GM19193 (cell line): ENCODE results near the gene IFIT1B.

Experiments
- POLR2A ChIP-seq: IDR thresholded peaks from 4 replicates; pipeline ENCODE4 v1.6.1; 2011; ENCODE audit not compliant: insufficient read depth, insufficient read length; ENCODE audit errors: extremely low read depth

IFIT1B gene

DNA sequence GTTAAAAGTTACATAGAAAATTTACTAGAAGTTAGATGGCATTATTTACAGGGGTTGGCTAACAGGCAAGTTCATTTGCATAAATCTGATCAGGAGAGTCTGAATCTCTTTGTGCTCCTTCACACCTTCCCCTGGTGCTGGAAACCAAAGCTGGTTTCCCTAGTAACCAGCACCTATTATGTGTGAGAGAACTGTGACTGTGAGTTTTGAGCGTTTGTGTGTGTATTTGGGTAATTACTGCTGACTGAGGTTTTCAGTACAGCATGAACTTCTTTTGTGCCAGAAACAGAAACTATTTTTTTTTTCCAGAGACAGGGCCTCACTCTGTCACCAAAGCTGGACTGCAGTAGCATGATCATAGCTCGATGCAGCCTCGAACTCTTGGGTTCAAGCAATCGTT, 10.3 kb upstream of the IFIT1B start:
- TF ChIP-seq POLR2A, result no peak

DNA sequence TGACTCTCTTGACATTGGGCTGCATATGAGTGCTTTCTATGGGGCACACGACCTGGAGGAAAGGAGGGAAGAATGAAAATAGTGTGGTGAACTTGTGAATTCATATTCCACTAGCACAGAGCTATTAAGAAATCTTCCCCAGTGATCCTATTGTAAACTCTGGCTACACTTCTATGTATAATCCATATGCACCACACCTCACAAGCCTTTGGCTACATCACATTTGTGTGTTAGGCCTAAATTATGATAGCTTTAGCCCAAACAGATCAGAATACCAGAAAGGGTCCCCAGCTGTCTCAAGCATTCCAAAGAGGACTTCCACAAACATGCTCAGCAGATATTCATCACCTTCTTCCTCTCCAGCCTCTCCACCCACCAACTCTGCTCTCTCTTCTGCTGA, 9.7 kb upstream of the IFIT1B start:
- no peak for TF ChIP-seq POLR2A

GRCh38 chr10:89369156-89370105, 8.4 kb upstream of the IFIT1B start:
- TF ChIP-seq POLR2A, result no peak

GRCh38 chr10:89371079-89371478, 6.8 kb upstream of the IFIT1B start:
- TF ChIP-seq POLR2A, result no peak

DNA sequence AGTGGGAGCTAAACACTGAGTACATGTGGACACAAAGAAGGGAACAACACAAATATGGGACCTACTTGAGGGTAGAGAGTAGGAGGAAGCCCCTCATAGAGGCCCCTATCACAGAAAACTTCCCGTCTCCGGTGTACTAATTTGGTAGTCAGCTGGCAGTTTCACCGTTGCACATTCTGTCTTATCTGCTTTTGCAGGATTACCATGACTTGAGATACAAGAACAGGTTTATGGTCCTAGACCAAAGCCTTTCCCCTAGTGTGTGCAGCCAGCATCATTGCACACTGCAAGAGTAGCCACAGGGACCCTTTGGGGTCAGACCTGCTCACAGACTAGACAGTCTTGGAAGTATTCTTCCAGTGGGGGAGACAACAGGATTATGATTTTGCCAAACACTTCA, 5.9 kb upstream of the IFIT1B start:
- TF ChIP-seq POLR2A, result no peak

GRCh38 chr10:89373916-89374711, 3.7 kb upstream of the IFIT1B start:
- TF ChIP-seq POLR2A, result no peak

GRCh38 chr10:89374713-89375141, 3.1 kb upstream of the IFIT1B start:
- TF ChIP-seq POLR2A, result no peak

GRCh38 chr10:89379103-89379502, 1.2 kb downstream of the IFIT1B start:
- no peak for TF ChIP-seq POLR2A

DNA sequence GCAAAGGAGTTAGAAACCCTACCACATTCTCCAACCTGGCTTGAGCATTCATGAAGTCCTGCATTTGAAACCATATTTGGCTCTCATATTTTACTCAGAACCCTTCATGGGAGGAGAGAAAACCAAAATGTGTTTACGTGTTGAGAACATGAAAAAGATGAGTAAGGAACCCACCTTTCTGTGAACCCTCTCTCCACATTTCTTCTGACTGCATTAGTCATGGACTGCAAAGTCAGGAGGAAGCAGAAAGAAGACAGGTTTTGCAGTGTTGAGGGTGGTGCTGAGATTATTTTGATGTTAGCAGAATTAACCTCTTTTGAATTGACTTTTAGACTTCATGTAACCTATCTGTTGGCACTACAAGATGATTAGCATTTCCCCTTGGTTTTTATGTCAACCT, 4.9 kb downstream of the IFIT1B start:
- no peak for TF ChIP-seq POLR2A

- TF ChIP-seq POLR2A, result no peak
Observed at GRCh38 chr10:89384474-89385340, 6.9 kb downstream of the IFIT1B start.

DNA sequence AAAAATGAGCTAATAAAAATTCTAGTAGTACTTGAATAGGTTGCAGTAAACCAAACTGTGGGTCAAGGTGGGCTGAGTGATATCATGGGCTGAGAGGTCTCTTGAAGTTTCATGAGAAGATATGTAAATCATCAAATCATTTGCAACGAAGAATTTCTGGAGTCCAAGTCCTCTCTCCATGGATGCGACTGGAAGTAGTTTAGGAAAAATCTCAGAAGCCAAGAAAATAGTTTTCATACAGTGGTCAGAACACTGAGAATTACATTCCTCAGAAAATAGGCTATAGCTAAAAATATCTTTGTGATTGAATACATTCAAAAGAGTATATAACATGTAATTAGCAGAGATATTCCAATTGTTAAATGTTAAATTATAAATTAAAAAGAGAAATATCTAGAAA, 10.9 kb downstream of the IFIT1B start:
- no peak for TF ChIP-seq POLR2A

DNA sequence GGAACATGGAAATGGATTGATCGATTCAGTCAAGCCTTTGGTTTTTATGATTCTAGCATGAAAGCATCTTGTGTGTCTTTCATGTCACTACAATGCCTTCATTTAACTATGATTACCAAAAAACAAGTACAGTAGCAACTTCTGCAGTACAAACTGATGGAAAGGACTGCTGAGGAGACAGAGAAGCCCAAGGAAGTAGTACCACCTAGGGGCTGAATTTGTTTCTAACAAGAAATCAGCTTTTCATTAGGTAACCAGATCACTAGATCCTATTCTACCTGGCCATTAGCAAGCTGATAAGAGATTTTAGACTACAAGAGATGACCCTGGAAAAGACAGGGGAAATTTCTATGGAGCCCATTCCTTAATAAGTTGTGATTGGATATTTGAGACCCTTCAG, 11.4 kb downstream of the IFIT1B start:
- no peak for TF ChIP-seq POLR2A

DNA sequence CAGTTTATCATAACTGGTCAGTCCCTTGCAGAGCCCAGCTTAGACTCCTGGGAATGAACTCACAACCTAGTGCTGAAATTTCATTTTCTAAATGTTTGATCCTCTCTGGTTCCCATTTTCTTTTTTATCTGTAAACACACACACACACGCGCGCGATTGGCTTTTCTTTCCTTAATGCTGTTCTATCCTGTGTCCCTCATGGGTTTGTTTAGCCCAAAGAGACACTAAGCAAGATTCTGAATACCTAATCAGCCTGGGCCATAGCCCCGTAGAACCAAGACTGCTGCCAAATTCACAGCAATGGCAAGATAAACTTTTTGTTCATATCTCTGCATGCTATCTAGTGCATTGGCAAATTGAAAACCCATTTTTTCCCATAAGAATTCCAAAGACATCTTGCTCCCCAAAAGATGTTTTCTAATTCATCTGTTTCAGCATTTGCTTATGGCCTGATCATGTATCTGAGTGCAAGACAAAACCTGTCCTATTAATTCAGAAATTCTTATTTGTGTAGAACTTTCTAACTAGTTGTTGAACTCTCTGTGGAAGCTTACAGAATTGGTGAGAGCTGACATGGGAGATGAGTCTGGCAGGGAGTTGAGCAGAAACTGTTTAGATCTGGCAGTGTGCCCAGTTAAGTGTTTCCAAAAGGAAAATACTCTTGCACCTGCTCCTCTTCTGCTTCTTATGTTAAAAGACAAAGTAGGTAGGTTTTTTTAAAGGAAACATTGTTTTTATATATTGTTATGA, 12.8 kb downstream of the IFIT1B start:
- no peak for TF ChIP-seq POLR2A
